MM.1S (cell line): Measurements from ENCODE around the gene PPP2R2D.
A peak's percentile ranks its signal among the peaks of the same experiment; 100 is the strongest.

Experiments
- DNase-seq: peaks from one replicate; pipeline ENCODE4 v3.0.0-alpha.2; 2015
- H2AFZ ChIP-seq: fragments of 300-600 bp; sonication (generic); 2 replicates; pipeline ENCODE4 v1.6.0; 2016; ENCODE audit warnings: antibody characterized with exemption, low read length
- H3F3A ChIP-seq: fragments of 300-600 bp; sonication (generic); 2 replicates; pipeline ENCODE4 v1.6.1; 2016; ENCODE audit warnings: mild to moderate bottlenecking, antibody characterized with exemption, low read length, moderate library complexity, mixed read lengths; ENCODE audit not compliant: insufficient read depth
- H3K27ac ChIP-seq: fragments of 300-600 bp; sonication (generic); 2 replicates; pipeline ENCODE4 v1.5.1; 2016; ENCODE audit warnings: mild to moderate bottlenecking, low read length
- H3K27me3 ChIP-seq: fragments of 300-600 bp; sonication (generic); replicated peaks from 2 replicates; pipeline ENCODE4 v1.6.0; 2016; ENCODE audit warnings: low read length; ENCODE audit not compliant: insufficient read depth
- H3K36me3 ChIP-seq: fragments of 300-600 bp; sonication (generic); replicated peaks from 2 replicates; pipeline ENCODE4 v1.6.1; 2016; ENCODE audit warnings: mild to moderate bottlenecking, low read length, mixed read lengths; ENCODE audit not compliant: insufficient read depth
- H3K4me1 ChIP-seq: fragments of 300-600 bp; sonication (generic); 2 replicates; pipeline ENCODE4 v1.6.1; 2016; ENCODE audit warnings: low read length, mixed read lengths
- H3K4me2 ChIP-seq: fragments of 300-600 bp; sonication (generic); 2 replicates; pipeline ENCODE4 v1.6.0; 2016; ENCODE audit warnings: low read depth, low read length
- H3K4me3 ChIP-seq: fragments of 300-600 bp; sonication (generic); 2 replicates; pipeline ENCODE4 v1.5.1; 2016; ENCODE audit warnings: low read length, mixed read lengths
- H3K79me2 ChIP-seq: fragments of 300-600 bp; sonication (generic); 2 replicates; pipeline ENCODE4 v1.6.1; 2016; ENCODE audit warnings: mixed run types, low read length, mixed read lengths
- H3K9ac ChIP-seq: fragments of 300-600 bp; sonication (generic); 2 replicates; pipeline ENCODE4 v1.6.1; 2016; ENCODE audit warnings: low read length, mixed read lengths
- H3K9me2 ChIP-seq: fragments of 300-600 bp; sonication (generic); replicated peaks from 2 replicates; pipeline ENCODE4 v1.6.1; 2016; ENCODE audit warnings: mild to moderate bottlenecking, low read length, mixed read lengths; ENCODE audit not compliant: insufficient read depth
- H3K9me3 ChIP-seq: fragments of 300-600 bp; sonication (generic); replicated peaks from 2 replicates; pipeline ENCODE4 v1.6.1; 2016; ENCODE audit warnings: mild to moderate bottlenecking, low read length, mixed read lengths; ENCODE audit not compliant: insufficient read depth
- H4K20me1 ChIP-seq: fragments of 300-600 bp; sonication (generic); 2 replicates; pipeline ENCODE4 v1.6.1; 2016; ENCODE audit warnings: mild to moderate bottlenecking, low read length, moderate library complexity, mixed read lengths; ENCODE audit not compliant: insufficient read depth
- CTCF ChIP-seq: fragments of 300-600 bp; sonication (generic); IDR thresholded peaks from 2 replicates; pipeline ENCODE4 v1.5.1; 2016; ENCODE audit warnings: antibody characterized with exemption, low read length, mixed read lengths
- EZH2 ChIP-seq: fragments of 300-600 bp; sonication (generic); optimal IDR thresholded peaks from 2 replicates; pipeline ENCODE3; 2017; ENCODE audit warnings: low read depth, mild to moderate bottlenecking, antibody characterized with exemption, low read length, mixed read lengths
- EZH2phosphoT487 ChIP-seq: fragments of 300-600 bp; sonication (generic); IDR thresholded peaks from 2 replicates; pipeline ENCODE4 v1.6.1; 2018; ENCODE audit warnings: antibody characterized with exemption, low read length

PPP2R2D gene

DNA sequence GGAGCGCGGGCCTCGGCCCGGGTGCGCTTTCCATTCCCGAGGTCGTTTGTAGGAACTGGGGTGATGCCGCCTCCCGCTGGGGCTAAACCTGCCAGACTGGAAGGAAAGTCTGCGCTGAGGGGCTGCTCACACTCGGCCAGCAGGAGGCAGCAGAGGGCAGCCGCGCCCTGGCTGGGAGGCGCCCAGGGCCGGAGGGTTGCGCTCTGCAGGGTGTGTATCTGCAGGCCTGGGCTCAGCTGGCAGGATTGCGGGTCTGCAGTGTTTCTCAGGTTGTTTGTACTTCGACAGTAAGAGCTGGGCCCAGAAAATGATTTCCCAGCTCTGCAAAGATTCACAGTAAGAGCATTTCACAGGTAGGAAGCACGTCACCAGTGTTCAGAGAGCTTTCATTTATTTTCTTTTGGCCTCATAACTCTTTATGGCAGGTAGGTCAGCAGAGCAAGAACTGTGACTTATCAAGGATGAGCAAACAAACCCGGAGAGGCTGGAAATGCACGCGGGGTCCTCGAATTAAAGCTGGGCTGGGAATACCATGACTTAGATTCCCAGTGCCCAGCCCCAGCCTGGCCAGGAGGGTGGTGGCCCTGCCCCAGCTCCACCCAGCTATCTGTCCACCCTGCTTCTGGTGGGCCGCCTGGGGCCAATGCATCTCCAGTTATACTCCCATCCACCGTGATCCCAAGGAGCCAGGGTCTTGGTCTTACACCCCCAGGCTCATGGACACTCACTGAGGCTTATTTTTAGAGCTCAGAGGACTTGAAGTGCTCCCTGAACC is 15.2 kb upstream of the PPP2R2D start:
- H3K4me2 ChIP-seq = no peak overlapping the region
- peak; percentile 58 for TF ChIP-seq CTCF
- no peak for TF ChIP-seq EZH2phosphoT487
- no peak for TF ChIP-seq EZH2
- no peaks in the 10 kb centered on the region for H3F3A ChIP-seq
- no peak overlapping the region for H2AFZ ChIP-seq
- H3K27me3 ChIP-seq = peaks cover 2% of the 10 kb centered on the region; the same call in 1 of the 2 replicates
- no peaks in the 10 kb centered on the region for H3K79me2 ChIP-seq
- H3K9me3 ChIP-seq = no peaks in the 10 kb centered on the region
- H3K4me1 ChIP-seq = no peaks in the 10 kb centered on the region
- no peaks in the 10 kb centered on the region for H3K9me2 ChIP-seq
- DNase-seq = peak; percentile 22
- no peaks in the 10 kb centered on the region for H3K36me3 ChIP-seq
- H3K4me3 ChIP-seq = no peak overlapping the region
- H3K9ac ChIP-seq = no peak overlapping the region
- no peak overlapping the region for H3K27ac ChIP-seq
- no peaks in the 10 kb centered on the region for H4K20me1 ChIP-seq

DNA sequence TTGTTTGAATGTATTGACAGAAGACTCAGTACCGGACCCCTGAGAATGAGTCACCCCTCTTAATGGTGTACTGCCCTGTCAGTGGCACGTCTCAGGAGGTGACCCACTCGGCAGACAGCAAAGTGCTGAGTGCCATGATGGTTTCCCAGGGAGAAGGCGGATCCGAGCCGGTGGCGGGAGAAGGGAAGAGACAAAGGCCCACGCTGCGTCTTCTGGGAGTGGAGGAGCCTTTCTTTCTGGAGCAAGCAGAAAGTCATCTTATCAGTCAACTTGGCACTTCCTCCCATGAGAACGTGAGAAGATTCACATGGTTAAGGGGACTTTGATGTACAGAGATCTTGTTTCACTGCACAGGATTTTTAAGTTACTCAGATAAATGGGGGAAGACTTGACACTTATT is 14.6 kb upstream of the PPP2R2D start:
- no peaks in the 10 kb centered on the region for H3K36me3 ChIP-seq
- H3K4me2 ChIP-seq = no peak overlapping the region
- no peak overlapping the region for H3K4me3 ChIP-seq
- no peaks in the 10 kb centered on the region for H4K20me1 ChIP-seq
- peaks cover 7% of the 10 kb centered on the region; the same call in 1 of the 2 replicates for H3K27me3 ChIP-seq
- H3K9me3 ChIP-seq = no peaks in the 10 kb centered on the region
- H3F3A ChIP-seq = no peaks in the 10 kb centered on the region
- no peak for TF ChIP-seq CTCF
- no peak for TF ChIP-seq EZH2phosphoT487
- TF ChIP-seq EZH2 = no peak
- H3K27ac ChIP-seq = no peak overlapping the region
- H3K4me1 ChIP-seq = no peaks in the 10 kb centered on the region
- no peaks in the 10 kb centered on the region for H3K79me2 ChIP-seq
- no peaks in the 10 kb centered on the region for H3K9me2 ChIP-seq
- no peak for DNase-seq
- no peak overlapping the region for H3K9ac ChIP-seq
- no peak overlapping the region for H2AFZ ChIP-seq

DNA sequence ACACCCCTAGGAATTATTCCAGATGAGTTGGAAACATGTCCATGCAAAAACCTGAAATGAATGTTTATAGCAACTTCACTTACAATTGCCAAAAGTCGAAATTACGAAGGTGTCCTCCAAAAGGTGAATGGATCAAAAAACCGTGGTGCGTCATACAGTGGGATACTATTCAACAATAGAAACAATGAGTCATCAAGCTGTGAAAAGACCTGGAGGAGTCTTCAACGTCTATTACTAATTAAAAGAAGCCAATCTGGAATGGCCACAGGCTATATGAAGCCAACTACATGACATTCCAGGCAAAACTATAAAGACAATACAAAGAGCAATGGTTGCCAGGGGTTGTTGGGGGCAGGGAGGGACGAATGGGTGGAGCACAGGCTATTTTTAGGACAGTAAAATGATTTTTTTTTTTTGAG is 12.6 kb upstream of the PPP2R2D start:
- H2AFZ ChIP-seq = no peak overlapping the region
- no peaks in the 10 kb centered on the region for H4K20me1 ChIP-seq
- H3F3A ChIP-seq = no peaks in the 10 kb centered on the region
- H3K79me2 ChIP-seq = no peaks in the 10 kb centered on the region
- DNase-seq = no peak
- H3K36me3 ChIP-seq = no peaks in the 10 kb centered on the region
- H3K9me3 ChIP-seq = no peaks in the 10 kb centered on the region
- H3K4me2 ChIP-seq = no peak overlapping the region
- no peak overlapping the region for H3K9ac ChIP-seq
- H3K4me1 ChIP-seq = no peaks in the 10 kb centered on the region
- no peak overlapping the region for H3K4me3 ChIP-seq
- no peaks in the 10 kb centered on the region for H3K9me2 ChIP-seq
- TF ChIP-seq EZH2phosphoT487 (no peak), CTCF (no peak), EZH2 (no peak)
- peaks cover 18% of the 10 kb centered on the region for H3K27me3 ChIP-seq
- H3K27ac ChIP-seq = no peak overlapping the region
